ENCODE data around the gene DDT. TPM values are rescaled to one million over a fixed set of nuclear protein-coding genes. Genes with fewer than 3 reads are reported as not detected.
"Not testable (repeated sequence)": the region's sequence is repeated elsewhere in the genome, so short reads cannot be mapped to it uniquely, and the experiment has no call there.

DDT gene
- total and polyA plus RNA-seq, 4 donors: 352 to 1,291 (median 801) TPM

- not testable (repeated sequence) for H3K9me3 ChIP-seq (ENCODE audit: control insufficient read depth in 4 of 4, low read length in 3 of 4); H3K36me3 ChIP-seq (ENCODE audit: control insufficient read depth in 4 of 4, insufficient read depth in 3 of 4, low read depth in 1 of 4, low read length in 3 of 4); H3K4me1 ChIP-seq (ENCODE audit: control insufficient read depth in 4 of 4, insufficient read depth in 4 of 4, low read length in 3 of 4); H3K9ac ChIP-seq (ENCODE audit: low read depth in 1 of 2, low read length in 2 of 2); H3K27me3 ChIP-seq (ENCODE audit: control insufficient read depth in 4 of 4, insufficient read depth in 4 of 4, low read length in 3 of 4); H3K4me3 ChIP-seq (ENCODE audit: low read depth in 1 of 3, low read length in 3 of 3); H3K27ac ChIP-seq (ENCODE audit: low read depth in 1 of 2, low read length in 2 of 2)
- WGBS: 26% methylated on average over 12 of the region's 12 CpGs
- DNase-seq (ENCODE audit: low spot score): peak; percentile 90
- peak; percentile 92 for TF ChIP-seq CTCF (IDR thresholded peaks at IDR 0.05; ENCODE audit: low read depth, low read length, missing input control)
- peak; percentile 80 to 83 for TF ChIP-seq RAD21 (IDR thresholded peaks at IDR 0.05)
These were observed 17.8 kb downstream of the DDT start for GRCh38 chr22:23956301-23956900.

- WGBS: 83% methylated on average over 7 of the region's 8 CpGs
- not testable (repeated sequence) for H3K4me1 ChIP-seq (ENCODE audit: control insufficient read depth in 4 of 4, insufficient read depth in 4 of 4, low read length in 3 of 4); H3K9ac ChIP-seq (ENCODE audit: low read depth in 1 of 2, low read length in 2 of 2); DNase-seq (ENCODE audit: low spot score); H3K27ac ChIP-seq (ENCODE audit: low read depth in 1 of 2, low read length in 2 of 2); H3K27me3 ChIP-seq (ENCODE audit: control insufficient read depth in 4 of 4, insufficient read depth in 4 of 4, low read length in 3 of 4); H3K4me3 ChIP-seq (ENCODE audit: low read depth in 1 of 3, low read length in 3 of 3); H3K36me3 ChIP-seq (ENCODE audit: control insufficient read depth in 4 of 4, insufficient read depth in 3 of 4, low read depth in 1 of 4, low read length in 3 of 4); H3K9me3 ChIP-seq (ENCODE audit: control insufficient read depth in 4 of 4, low read length in 3 of 4)
These were observed 18.4 kb downstream of the DDT start for GRCh38 chr22:23955886-23956285.

- H3K27me3 ChIP-seq (ENCODE audit: control insufficient read depth in 4 of 4, insufficient read depth in 4 of 4, low read length in 3 of 4); H3K36me3 ChIP-seq (ENCODE audit: control insufficient read depth in 4 of 4, insufficient read depth in 3 of 4, low read depth in 1 of 4, low read length in 3 of 4); H3K27ac ChIP-seq (ENCODE audit: low read depth in 1 of 2, low read length in 2 of 2); H3K4me3 ChIP-seq (ENCODE audit: low read depth in 1 of 3, low read length in 3 of 3); H3K9ac ChIP-seq (ENCODE audit: low read depth in 1 of 2, low read length in 2 of 2); H3K9me3 ChIP-seq (ENCODE audit: control insufficient read depth in 4 of 4, low read length in 3 of 4); DNase-seq (ENCODE audit: low spot score); H3K4me1 ChIP-seq (ENCODE audit: control insufficient read depth in 4 of 4, insufficient read depth in 4 of 4, low read length in 3 of 4): not testable (repeated sequence)
- 85% methylated on average over 6 of the region's 6 CpGs for WGBS
These were observed 19.3 kb downstream of the DDT start for GRCh38 chr22:23954991-23955305.

- not testable (repeated sequence) for H3K9me3 ChIP-seq (ENCODE audit: control insufficient read depth in 4 of 4, low read length in 3 of 4)
These were observed 19.8 kb downstream of the DDT start for GRCh38 chr22:23954193-23954990.

GRCh38 chr22:23953485-23953884 lies 20.8 kb downstream of the DDT start:
- not testable (repeated sequence) for H3K4me1 ChIP-seq (ENCODE audit: control insufficient read depth in 4 of 4, insufficient read depth in 4 of 4, low read length in 3 of 4); H3K36me3 ChIP-seq (ENCODE audit: control insufficient read depth in 4 of 4, insufficient read depth in 3 of 4, low read depth in 1 of 4, low read length in 3 of 4); H3K4me3 ChIP-seq (ENCODE audit: low read depth in 1 of 3, low read length in 3 of 3); H3K27me3 ChIP-seq (ENCODE audit: control insufficient read depth in 4 of 4, insufficient read depth in 4 of 4, low read length in 3 of 4); DNase-seq (ENCODE audit: low spot score); H3K9me3 ChIP-seq (ENCODE audit: control insufficient read depth in 4 of 4, low read length in 3 of 4); H3K9ac ChIP-seq (ENCODE audit: low read depth in 1 of 2, low read length in 2 of 2); H3K27ac ChIP-seq (ENCODE audit: low read depth in 1 of 2, low read length in 2 of 2)
- WGBS: 78% methylated on average over 4 of the region's 4 CpGs

More at GRCh38 chr22:23954193-23954990, 19.8 kb downstream of the DDT start:
- H3K27ac ChIP-seq (ENCODE audit: low read depth in 1 of 2, low read length in 2 of 2); H3K9ac ChIP-seq (ENCODE audit: low read depth in 1 of 2, low read length in 2 of 2); H3K36me3 ChIP-seq (ENCODE audit: control insufficient read depth in 4 of 4, insufficient read depth in 3 of 4, low read depth in 1 of 4, low read length in 3 of 4); H3K4me1 ChIP-seq (ENCODE audit: control insufficient read depth in 4 of 4, insufficient read depth in 4 of 4, low read length in 3 of 4); DNase-seq (ENCODE audit: low spot score); H3K27me3 ChIP-seq (ENCODE audit: control insufficient read depth in 4 of 4, insufficient read depth in 4 of 4, low read length in 3 of 4); H3K4me3 ChIP-seq (ENCODE audit: low read depth in 1 of 3, low read length in 3 of 3): not testable (repeated sequence)
- WGBS: 83% methylated on average over 8 of the region's 8 CpGs

GRCh38 chr22:23952794-23953405 lies 21.3 kb downstream of the DDT start:
- not testable (repeated sequence) for H3K4me1 ChIP-seq (ENCODE audit: control insufficient read depth in 4 of 4, insufficient read depth in 4 of 4, low read length in 3 of 4); H3K4me3 ChIP-seq (ENCODE audit: low read depth in 1 of 3, low read length in 3 of 3); DNase-seq (ENCODE audit: low spot score); H3K9ac ChIP-seq (ENCODE audit: low read depth in 1 of 2, low read length in 2 of 2); H3K9me3 ChIP-seq (ENCODE audit: control insufficient read depth in 4 of 4, low read length in 3 of 4); H3K27me3 ChIP-seq (ENCODE audit: control insufficient read depth in 4 of 4, insufficient read depth in 4 of 4, low read length in 3 of 4); H3K36me3 ChIP-seq (ENCODE audit: control insufficient read depth in 4 of 4, insufficient read depth in 3 of 4, low read depth in 1 of 4, low read length in 3 of 4); H3K27ac ChIP-seq (ENCODE audit: low read depth in 1 of 2, low read length in 2 of 2)
- WGBS: 78% methylated on average over 11 of the region's 11 CpGs

GRCh38 chr22:23951383-23951782 lies 22.9 kb downstream of the DDT start:
- not testable (repeated sequence) for H3K9me3 ChIP-seq (ENCODE audit: control insufficient read depth in 4 of 4, low read length in 3 of 4); H3K4me3 ChIP-seq (ENCODE audit: low read depth in 1 of 3, low read length in 3 of 3); H3K4me1 ChIP-seq (ENCODE audit: control insufficient read depth in 4 of 4, insufficient read depth in 4 of 4, low read length in 3 of 4); H3K36me3 ChIP-seq (ENCODE audit: control insufficient read depth in 4 of 4, insufficient read depth in 3 of 4, low read depth in 1 of 4, low read length in 3 of 4); H3K9ac ChIP-seq (ENCODE audit: low read depth in 1 of 2, low read length in 2 of 2); H3K27me3 ChIP-seq (ENCODE audit: control insufficient read depth in 4 of 4, insufficient read depth in 4 of 4, low read length in 3 of 4); H3K27ac ChIP-seq (ENCODE audit: low read depth in 1 of 2, low read length in 2 of 2); DNase-seq (ENCODE audit: low spot score)
- WGBS: 95% methylated on average over 2 of the region's 2 CpGs

Measured in liver (tissue), 9 donors.